Epithelial cell of esophagus (primary cell): ENCODE measurements around the gene HPS3.
A peak's percentile ranks its signal among the peaks of the same experiment; 100 is the strongest.

Experiments
- DNase-seq: peaks from one replicate; pipeline ENCODE4 v3.0.0; 2010; ENCODE audit warnings: low read depth
- H3K4me3 ChIP-seq: 2 replicates; pipeline ENCODE4 v1.5.1; 2011; ENCODE audit warnings: mild to moderate bottlenecking, low read length, control low read depth
- TF ChIP-seq, protein P1 (sequence below): IDR thresholded peaks from 2 replicates; pipeline ENCODE4 v1.5.1; 2011; ENCODE audit warnings: low read depth, mild to moderate bottlenecking, low read length, control low read depth, inconsistent platforms; ENCODE audit not compliant: insufficient read depth; ENCODE audit errors: missing control alignments

Gene HPS3

DNA sequence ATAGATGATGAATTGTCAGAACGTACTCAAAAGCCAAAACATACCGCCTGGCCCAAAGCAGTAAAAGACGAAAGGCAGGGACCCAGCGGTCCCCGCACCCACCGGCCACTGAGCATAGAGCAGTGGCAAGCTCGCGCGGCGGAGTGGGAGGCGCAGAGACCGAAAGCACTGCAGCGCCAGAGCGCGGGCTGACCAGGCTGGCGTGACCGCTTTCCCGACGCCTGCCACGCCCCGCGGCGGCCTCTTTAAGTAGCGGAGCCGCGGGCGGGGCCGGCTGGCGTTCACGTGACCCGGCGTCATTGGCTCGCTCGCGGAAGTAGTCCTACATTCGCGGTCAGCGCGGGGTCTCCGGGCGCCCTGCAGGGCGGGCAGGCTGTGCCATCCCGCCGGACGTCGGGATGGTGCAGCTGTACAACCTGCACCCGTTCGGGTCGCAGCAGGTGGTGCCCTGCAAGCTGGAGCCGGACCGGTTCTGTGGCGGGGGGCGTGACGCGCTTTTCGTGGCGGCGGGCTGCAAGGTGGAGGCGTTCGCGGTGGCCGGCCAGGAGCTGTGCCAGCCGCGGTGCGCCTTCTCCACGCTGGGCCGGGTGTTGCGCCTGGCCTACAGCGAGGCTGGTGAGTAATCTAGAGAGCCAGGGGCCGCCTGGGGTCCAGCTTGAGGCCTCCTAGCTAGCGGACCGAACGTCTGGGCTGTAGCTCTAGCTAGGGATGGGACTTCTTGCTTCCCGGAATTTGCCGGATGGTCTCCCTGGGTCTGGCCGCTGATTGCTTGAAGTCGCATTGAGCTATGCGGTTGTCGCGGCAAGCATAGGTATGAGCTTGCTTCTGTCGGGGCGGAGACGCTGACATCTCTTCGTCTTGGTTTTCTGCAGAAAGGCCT, at the start of gene HPS3:
Gene HPS3 (plus strand): TSS at position 313 of the 880 bp plus-strand sequence. CDS start 86 bp downstream, at position 399.
- TF ChIP-seq, protein P1, sequence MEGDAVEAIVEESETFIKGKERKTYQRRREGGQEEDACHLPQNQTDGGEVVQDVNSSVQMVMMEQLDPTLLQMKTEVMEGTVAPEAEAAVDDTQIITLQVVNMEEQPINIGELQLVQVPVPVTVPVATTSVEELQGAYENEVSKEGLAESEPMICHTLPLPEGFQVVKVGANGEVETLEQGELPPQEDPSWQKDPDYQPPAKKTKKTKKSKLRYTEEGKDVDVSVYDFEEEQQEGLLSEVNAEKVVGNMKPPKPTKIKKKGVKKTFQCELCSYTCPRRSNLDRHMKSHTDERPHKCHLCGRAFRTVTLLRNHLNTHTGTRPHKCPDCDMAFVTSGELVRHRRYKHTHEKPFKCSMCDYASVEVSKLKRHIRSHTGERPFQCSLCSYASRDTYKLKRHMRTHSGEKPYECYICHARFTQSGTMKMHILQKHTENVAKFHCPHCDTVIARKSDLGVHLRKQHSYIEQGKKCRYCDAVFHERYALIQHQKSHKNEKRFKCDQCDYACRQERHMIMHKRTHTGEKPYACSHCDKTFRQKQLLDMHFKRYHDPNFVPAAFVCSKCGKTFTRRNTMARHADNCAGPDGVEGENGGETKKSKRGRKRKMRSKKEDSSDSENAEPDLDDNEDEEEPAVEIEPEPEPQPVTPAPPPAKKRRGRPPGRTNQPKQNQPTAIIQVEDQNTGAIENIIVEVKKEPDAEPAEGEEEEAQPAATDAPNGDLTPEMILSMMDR: no peak
- peak; percentile 89 for DNase-seq
- peak within 1 kb of the TSS; percentile 81 for H3K4me3 ChIP-seq

- no peak for DNase-seq
These were observed 49.3 kb upstream of the HPS3 start for GRCh38 chr3:149080011-149080698.

GRCh38 chr3:149080699-149081091, 48.7 kb upstream of the HPS3 start:
- TF ChIP-seq, protein P1: no peak
- peak; percentile 84 for DNase-seq
- H3K4me3 ChIP-seq: no peak overlapping the region

More at GRCh38 chr3:149080011-149080698, 49.3 kb upstream of the HPS3 start:
- no peak overlapping the region for H3K4me3 ChIP-seq
- TF ChIP-seq, protein P1: no peak

- DNase-seq: no peak
These were observed 47.7 kb upstream of the HPS3 start for GRCh38 chr3:149081772-149082171.

DNA sequence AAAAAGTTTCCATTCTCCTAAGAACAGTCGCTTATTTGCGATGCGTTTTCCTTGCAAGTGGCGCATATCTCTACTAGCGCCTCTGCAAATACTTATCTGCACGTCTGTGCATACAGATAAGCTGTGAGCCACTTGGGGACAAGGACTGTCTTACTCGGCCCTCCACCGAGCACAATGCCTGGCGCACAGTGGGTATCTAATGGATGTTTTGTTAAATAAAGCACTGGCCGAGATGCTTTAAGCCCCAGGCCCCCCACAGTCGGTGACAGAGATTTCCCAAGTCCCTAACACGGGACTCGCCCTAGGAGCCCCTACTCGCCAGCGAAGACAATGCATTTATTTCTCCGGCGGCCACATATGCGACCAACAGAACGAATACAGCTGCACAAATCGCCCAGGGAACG, 43.6 kb upstream of the HPS3 start:
- DNase-seq: peak; percentile 35

More at GRCh38 chr3:149081772-149082171, 47.7 kb upstream of the HPS3 start:
- TF ChIP-seq, protein P1: no peak
- no peak overlapping the region for H3K4me3 ChIP-seq

GRCh38 chr3:149086232-149086988, 43.0 kb upstream of the HPS3 start, which contains the start of gene HLTF:
Gene HLTF, minus strand, starts transcription at chr3:149086533. Its CDS starts 197 bp downstream, at chr3:149086336.
- H3K4me3 ChIP-seq: peak within 1 kb of the TSS; percentile 89
- TF ChIP-seq, protein P1: no peak
- peak; percentile 97 for DNase-seq

More for the DNA sequence above, 43.6 kb upstream of the HPS3 start:
- TF ChIP-seq, protein P1: no peak
- H3K4me3 ChIP-seq: peak overlapping the region; percentile 89
